ENCODE data around the gene SLC16A10.

GRCh38 chr6:111201764-111202163 is 114.5 kb downstream of the SLC16A10 start:
- TF ChIP-seq ZNF607 (CRISPR knock-in tag; IDR thresholded peaks at IDR 0.05; ENCODE audit: borderline replicate concordance) (no peak), MYC (CRISPR knock-in tag; IDR thresholded peaks at IDR 0.05; ENCODE audit: borderline replicate concordance) (no peak), HDAC1 (CRISPR knock-in tag; IDR thresholded peaks at IDR 0.05) (no peak), POLR2A (IDR thresholded peaks at IDR 0.05; ENCODE audit: insufficient read depth in 1 of 2, low read depth in 2 of 2, low read length in 2 of 2) (no peak), NFATC3 (CRISPR knock-in tag; IDR thresholded peaks at IDR 0.05) (no peak), ZNF780A (CRISPR knock-in tag; IDR thresholded peaks at IDR 0.05) (no peak), ZNF121 (CRISPR knock-in tag; IDR thresholded peaks at IDR 0.05) (no peak), CTCF (CRISPR knock-in tag; IDR thresholded peaks at IDR 0.05) (no peak)
- TF ChIP-seq, protein P1, sequence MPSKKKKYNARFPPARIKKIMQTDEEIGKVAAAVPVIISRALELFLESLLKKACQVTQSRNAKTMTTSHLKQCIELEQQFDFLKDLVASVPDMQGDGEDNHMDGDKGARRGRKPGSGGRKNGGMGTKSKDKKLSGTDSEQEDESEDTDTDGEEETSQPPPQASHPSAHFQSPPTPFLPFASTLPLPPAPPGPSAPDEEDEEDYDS (CRISPR knock-in tag; IDR thresholded peaks at IDR 0.05), result no peak
